GM12891 (cell line): ENCODE measurements around the gene UBB.

Experiments used
- DNase-seq: peaks from one replicate; pipeline ENCODE4 v3.0.0; 2011; ENCODE audit warnings: low spot score; ENCODE audit not compliant: insufficient read length
- FAIRE-seq: peaks from 2 replicates; lab custom pipeline; 2011; peaks lifted over from hg19 to GRCh38; lab: Jason Lieb, UNC
- PAX5 ChIP-seq: IDR thresholded peaks from 2 replicates; pipeline ENCODE4 v1.6.1; 2011; ENCODE audit warnings: low read length, moderate library complexity, mild to moderate bottlenecking; ENCODE audit not compliant: insufficient read depth, severe bottlenecking
- POLR2A ChIP-seq: IDR thresholded peaks from 2 replicates; pipeline ENCODE4 v1.6.1; 2011; ENCODE audit warnings: low read depth, low read length, control low read depth
- POLR2AphosphoS5 ChIP-seq: IDR thresholded peaks from 2 replicates; pipeline ENCODE4 v1.6.1; 2011; ENCODE audit warnings: low read depth, low read length, control low read depth
- POU2F2 ChIP-seq: IDR thresholded peaks from 2 replicates; pipeline ENCODE4 v1.6.1; 2011; ENCODE audit warnings: low read depth, mild to moderate bottlenecking, control low read depth, low read length, moderate library complexity
- SPI1 ChIP-seq: IDR thresholded peaks from 2 replicates; pipeline ENCODE4 v1.6.1; 2011; ENCODE audit warnings: low read depth, low read length, control low read depth
- TAF1 ChIP-seq: IDR thresholded peaks from 2 replicates; pipeline ENCODE4 v1.6.1; 2011; ENCODE audit warnings: low read depth, low read length, control low read depth

Gene UBB

DNA sequence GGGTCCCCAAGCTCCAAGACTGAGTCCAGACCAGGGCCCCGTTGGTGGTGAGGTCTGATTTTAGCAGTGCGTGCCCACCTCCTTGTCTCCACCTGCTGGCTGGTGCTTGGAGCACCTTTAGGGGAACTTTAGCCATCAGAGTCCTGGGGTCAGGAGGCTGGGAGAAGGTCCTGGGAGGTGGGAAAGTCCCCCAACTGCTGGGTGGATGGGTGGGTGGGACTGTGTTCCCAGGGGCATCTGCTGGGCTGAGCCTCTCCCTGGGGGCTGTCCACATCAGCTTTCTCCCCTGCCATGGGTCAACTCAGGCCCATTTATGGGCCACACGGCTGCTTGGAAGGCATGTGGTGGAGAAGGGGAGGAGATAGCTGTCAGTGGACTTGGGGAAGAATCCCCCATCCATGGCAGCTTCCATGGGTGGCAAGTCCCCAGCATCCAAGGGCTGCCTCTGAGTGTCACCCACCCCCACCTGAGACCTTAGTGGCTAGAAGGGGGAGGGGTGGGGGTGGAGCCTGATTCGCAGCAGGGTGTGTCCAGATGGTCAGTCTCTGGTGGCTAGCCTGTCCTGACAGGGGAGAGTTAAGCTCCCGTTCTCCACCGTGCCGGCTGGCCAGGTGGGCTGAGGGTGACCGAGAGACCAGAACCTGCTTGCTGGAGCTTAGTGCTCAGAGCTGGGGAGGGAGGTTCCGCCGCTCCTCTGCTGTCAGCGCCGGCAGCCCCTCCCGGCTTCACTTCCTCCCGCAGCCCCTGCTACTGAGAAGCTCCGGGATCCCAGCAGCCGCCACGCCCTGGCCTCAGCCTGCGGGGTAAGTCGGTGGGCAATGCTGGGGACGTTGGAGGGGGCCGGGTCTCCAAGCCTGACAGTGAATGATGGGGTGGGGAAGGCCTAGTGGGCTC lies 34.4 kb downstream of the UBB start, which contains the start of gene TRPV2:
Gene TRPV2 (plus strand): TSS at position 541 of the 894 bp plus-strand sequence. CDS start 2,098 bp downstream, outside the sequence.
- TF ChIP-seq POLR2A (peak; percentile 63), POLR2AphosphoS5 (no peak), SPI1 (peak; percentile 82), POU2F2 (peak; percentile 7; the same call in 1 of the 2 replicates), PAX5 (no peak)
- FAIRE-seq (peak; percentile 89), DNase-seq (peak; percentile 60)

DNA sequence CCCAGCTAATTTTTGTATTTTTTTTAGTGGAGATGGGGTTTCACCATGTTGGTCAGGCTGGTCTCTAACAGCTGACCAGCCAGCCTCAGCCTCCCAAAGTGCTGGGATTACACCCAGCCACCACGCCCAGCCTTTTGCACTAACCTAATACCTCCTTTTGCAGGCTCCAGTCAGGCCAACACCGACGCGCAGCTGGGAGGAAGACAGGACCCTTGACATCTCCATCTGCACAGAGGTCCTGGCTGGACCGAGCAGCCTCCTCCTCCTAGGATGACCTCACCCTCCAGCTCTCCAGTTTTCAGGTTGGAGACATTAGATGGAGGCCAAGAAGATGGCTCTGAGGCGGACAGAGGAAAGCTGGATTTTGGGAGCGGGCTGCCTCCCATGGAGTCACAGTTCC lies 36.5 kb downstream of the UBB start:
- no peak for TF ChIP-seq POU2F2
- TF ChIP-seq TAF1 = no peak
- no peak for TF ChIP-seq POLR2A
- TF ChIP-seq POLR2AphosphoS5 = no peak
- no peak for TF ChIP-seq PAX5
- no peak for TF ChIP-seq SPI1
- DNase-seq (no peak), FAIRE-seq (no peak)

DNA sequence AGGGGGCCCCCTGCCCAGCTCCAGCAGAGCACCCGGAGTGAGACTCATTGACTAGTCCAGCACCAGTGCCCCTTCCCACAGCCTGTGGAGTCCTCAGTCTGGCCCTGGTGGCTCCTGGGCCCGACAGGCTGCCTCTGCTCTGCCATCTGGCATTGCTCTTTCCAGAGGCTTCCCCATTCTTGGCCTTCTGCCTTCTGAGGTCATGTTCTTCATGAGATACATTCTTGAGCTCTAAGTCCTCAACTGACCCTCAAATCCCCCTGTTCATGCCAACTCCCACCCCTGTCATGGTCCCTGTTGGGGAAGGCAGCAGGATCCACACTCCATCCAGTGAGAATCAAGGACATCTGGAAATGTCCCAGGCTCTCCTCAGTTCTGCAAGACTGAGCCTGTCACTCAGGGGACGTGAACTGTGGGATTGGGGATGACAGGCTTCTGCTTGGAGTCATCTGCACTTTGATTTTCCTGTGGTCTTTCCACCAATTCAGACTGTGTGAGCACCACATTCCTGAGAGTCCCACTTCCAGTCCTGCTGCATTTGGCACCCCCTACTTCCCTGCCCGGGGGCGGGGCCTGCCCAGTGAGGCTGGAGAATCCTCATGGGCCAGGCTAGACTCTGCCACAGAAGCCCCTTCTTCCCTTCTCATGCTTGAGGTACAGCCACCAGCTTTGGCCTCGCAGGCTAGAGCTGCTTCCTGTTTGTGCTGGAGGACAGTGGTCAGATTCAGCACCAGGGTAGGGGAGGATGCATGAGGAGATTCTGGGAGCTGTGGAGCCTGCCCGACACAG lies 37.2 kb downstream of the UBB start:
- no peak for DNase-seq
- peak; percentile 52 for FAIRE-seq
- TF ChIP-seq SPI1 (no peak), POU2F2 (no peak), POLR2AphosphoS5 (no peak)

DNA sequence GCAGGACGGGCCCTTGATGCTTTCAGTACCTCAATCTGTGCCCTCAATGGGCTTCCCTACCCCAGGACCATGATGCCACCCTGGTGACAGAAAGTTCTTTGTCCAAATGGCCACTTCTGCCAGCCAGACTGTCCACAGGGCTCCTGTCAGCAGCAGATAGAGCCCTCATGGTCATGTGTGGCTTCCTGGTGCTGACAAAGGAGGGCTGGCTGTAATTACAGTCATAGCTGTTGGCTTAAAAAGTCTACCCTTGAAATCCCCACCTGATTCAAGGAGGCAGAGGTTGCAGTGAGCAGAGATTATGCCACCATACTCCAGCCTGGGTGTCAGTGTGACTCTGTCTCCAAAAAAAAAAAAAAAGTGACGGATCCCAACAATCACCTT lies 37.8 kb downstream of the UBB start:
- DNase-seq = no peak
- no peak for TF ChIP-seq TAF1
- no peak for TF ChIP-seq POLR2AphosphoS5
- TF ChIP-seq POU2F2 = no peak
- no peak for TF ChIP-seq SPI1
- no peak for TF ChIP-seq PAX5
- TF ChIP-seq POLR2A = no peak
- FAIRE-seq = peak; percentile 28

DNA sequence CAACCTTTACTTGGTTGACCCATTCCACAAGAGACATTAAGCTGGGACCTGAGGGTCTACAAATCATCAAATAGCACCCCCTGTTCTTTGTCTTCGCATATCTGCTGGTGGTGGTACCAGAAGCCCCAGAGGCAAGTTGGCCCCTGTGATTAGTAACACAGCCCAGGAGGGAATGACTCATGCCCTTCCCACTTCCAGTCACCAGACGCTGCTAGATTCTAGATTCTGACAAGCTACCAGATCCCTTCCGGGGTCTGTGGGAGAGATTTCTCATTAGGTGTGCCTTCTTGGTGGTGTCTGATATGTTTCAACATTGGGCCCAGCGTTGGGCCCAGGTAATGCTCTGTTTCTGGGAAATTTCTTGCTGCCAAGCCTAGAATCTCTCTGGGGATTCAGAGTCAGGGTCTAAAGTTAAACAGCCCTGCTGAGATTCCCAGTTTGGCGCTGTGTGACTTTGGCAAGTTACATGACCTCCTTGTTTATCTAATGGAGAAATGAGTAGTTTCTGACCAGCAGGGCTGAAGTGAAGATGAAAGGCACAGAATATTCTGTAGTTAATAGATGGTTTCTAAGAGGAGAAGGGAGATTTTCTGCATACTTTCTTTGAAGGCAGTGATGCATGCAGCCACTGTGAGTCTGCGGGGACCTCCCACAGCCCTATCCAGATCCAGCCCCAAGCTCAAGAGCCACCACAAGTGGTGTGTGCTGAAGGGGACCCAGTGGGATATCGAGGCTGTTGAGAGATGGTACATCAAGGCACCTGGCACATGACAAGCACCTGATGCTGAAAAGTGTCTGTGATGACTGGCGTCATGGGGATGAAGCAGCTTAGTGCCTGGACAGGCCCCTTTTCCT lies 38.4 kb downstream of the UBB start:
- DNase-seq (no peak), FAIRE-seq (peak; percentile 54)
- TF ChIP-seq PAX5 = peak; percentile 54
- TF ChIP-seq POLR2AphosphoS5 = 0 out of 2 replicates have a peak, but pooled peaks have one; percentile 37
- TF ChIP-seq TAF1 = no peak
- TF ChIP-seq SPI1 = peak; percentile 64
- peak; percentile 58; the same call in 1 of the 2 replicates for TF ChIP-seq POU2F2
- TF ChIP-seq POLR2A = no peak

DNA sequence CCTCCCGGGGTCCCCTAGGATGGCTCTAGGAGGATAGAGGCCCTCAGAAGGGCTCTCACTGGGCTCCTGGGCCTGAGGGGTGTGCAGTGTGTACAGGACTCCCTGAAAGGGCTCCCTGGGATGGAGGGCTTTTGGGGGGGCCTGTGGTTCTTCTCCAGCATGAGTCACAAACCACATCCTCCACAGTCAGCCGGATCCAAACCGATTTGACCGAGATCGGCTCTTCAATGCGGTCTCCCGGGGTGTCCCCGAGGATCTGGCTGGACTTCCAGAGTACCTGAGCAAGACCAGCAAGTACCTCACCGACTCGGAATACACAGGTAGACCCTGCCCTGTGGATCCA lies 39.0 kb downstream of the UBB start:
- FAIRE-seq (peak; percentile 73), DNase-seq (no peak)
- no peak for TF ChIP-seq SPI1
- no peak for TF ChIP-seq POLR2AphosphoS5
- no peak for TF ChIP-seq TAF1
- TF ChIP-seq PAX5 = no peak
- no peak for TF ChIP-seq POLR2A
- no peak for TF ChIP-seq POU2F2

DNA sequence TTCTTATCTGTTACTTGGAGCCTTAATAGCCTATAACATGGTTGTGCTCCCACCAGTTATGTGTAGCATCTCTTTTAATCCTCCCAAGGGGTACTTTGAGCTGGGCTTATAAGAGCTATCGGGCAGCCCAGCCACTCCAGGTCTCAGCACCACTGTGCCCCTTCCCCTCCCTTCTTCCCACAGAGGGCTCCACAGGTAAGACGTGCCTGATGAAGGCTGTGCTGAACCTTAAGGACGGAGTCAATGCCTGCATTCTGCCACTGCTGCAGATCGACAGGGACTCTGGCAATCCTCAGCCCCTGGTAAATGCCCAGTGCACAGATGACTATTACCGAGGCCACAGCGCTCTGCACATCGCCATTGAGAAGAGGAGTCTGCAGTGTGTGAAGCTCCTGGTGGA lies 41.5 kb downstream of the UBB start:
- no peak for FAIRE-seq
- no peak for DNase-seq
- no peak for TF ChIP-seq POLR2AphosphoS5
- TF ChIP-seq TAF1 = no peak
- no peak for TF ChIP-seq POLR2A
- no peak for TF ChIP-seq SPI1
- TF ChIP-seq PAX5 = no peak
- TF ChIP-seq POU2F2 = no peak

DNA sequence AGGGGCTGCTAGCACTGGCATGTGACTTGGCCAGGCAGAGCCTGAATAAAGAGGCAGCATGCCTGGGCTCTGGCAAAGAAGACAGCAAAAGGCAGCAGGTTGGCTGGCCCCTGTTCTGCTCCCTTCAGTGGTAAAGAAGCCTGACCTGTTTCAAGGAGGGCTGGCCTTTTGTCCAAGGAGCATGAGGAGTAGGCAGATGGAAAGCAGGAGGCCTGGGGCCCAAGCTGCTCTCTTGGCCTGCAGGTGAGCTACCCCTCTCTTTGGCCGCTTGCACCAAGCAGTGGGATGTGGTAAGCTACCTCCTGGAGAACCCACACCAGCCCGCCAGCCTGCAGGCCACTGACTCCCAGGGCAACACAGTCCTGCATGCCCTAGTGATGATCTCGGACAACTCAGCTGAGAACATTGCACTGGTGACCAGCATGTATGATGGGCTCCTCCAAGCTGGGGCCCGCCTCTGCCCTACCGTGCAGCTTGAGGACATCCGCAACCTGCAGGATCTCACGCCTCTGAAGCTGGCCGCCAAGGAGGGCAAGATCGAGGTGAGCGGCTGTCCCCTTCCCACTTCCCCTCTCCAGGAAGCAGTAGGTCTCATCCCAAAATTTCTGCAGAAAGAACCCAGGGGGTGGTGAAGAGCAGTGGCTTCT lies 42.5 kb downstream of the UBB start:
- TF ChIP-seq POLR2A = no peak
- TF ChIP-seq SPI1 = no peak
- TF ChIP-seq PAX5 = no peak
- no peak for TF ChIP-seq POLR2AphosphoS5
- no peak for TF ChIP-seq POU2F2
- no peak for TF ChIP-seq TAF1
- DNase-seq (no peak), FAIRE-seq (no peak)
